Cardiac septum (tissue), 1 donor: ENCODE results near the gene WWC2. TPM values are rescaled to one million over a fixed set of nuclear protein-coding genes. Genes with fewer than 3 reads are reported as not detected.
"Not testable (repeated sequence)": the region's sequence is repeated elsewhere in the genome, so short reads cannot be mapped to it uniquely, and the experiment has no call there.

Experiments
- DNase-seq: peaks from one replicate; pipeline ENCODE4 v3.0.0-alpha.2; 2020; ENCODE audit warnings: low spot score
- intact Hi-C: fragments of 100-400 bp; cut with DNase I; formaldehyde crosslinking; loops from one replicate; pipeline ENCODE4 v1.14.0; 2022
- total RNA-seq: library from RNA; stranded (reverse); fragmentation: NEBNext Ultra II Directional; extraction: Animal tissue kit (Norgen Biotek cat#: 25700); gene quantifications from one replicate; pipeline ENCODE4 v1.2.1, GENCODE V29; 2021
- donor health status: DM: no; HTN: no; CAD: no.

The WWC2 gene
- total RNA-seq, 1 donor from 2014 or later = 38.3 TPM

DNA sequence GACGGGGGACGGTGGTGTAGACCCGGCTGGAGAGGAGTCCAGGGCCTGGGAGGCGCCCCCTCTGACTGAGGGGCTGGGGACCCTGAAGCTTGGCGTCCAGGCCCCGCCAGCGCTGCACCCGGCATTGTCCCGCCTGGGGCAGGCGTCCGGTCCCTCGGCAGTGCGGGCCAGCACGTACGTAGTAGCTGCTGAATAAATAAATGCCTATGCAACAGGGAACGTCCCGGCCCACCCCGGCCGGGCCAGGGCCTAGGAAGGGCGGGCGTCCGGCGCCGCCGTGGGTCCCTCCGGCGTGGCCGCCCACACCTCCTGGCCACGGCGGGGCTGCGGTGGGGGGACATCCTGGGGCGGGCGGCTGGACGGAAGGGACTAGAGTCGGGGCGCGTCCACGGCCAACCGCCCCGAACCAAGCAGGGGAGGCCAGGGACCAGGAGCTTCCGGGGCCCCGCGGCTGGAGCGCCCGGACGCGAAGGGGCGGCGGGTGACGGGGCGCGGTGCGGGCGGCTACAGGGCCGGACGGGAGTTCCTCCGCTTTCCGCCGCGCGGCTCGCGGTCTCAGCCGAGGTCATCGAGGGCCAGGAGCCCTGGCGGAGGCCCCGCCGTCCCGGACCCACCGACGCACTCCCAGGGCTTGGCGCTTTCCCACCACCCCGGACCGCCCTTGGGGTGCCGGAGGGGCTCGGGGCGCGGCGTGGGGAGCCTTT lies 886 bp upstream of the WWC2 start:
- DNase-seq = peak; percentile 76
- intact Hi-C loops = loop anchor here (5.0 to 10.0 kb wide), 3 partner anchors 44 to 407 kb away; partner anchors contain the start of gene ING2

DNA sequence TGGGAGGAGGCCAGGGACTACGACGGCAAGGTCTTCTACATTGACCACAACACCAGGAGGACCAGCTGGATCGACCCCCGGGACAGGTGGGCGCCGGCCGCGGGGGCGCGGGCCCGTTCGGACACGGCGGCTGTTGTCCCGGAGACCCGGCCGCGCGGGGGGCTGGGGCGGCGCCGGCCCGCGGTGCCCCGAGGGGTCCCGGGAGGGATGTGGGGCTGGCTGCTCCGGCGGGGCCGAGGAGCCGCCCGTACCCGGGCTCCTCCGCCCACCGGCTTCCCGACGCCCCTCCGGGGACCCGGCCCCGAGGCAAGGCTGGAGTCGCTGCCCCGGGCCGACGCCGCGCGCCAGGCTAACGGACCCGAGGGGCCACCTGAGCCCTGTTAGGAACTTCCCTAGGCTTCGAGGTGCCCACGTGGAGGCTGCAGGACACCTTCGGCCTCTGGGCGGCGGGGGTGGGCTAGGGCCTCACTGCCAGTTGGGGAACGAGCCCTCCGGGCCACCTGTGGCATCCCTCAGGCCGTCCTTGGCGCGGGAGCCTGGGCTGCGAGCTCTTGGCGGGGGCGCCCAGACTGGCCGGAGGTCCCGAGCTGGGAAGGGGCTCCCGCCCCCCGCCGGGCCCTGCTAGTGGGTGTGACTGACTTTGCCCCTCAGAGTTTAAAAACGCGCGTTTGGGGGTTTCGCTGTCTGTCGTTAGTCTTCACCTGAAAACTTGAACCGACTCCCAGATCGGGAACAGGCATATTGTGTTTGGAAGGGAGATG lies 660 bp downstream of the WWC2 start:
- intact Hi-C loops = loop anchor here (5.0 to 10.0 kb wide), 3 partner anchors 43 to 405 kb away; partner anchors contain the start of gene ING2
- no peak for DNase-seq

- no peak for DNase-seq
- intact Hi-C loops = no loop called here
These were observed 1.2 kb downstream of the WWC2 start for GRCh38 chr4:183100298-183100599.

DNA sequence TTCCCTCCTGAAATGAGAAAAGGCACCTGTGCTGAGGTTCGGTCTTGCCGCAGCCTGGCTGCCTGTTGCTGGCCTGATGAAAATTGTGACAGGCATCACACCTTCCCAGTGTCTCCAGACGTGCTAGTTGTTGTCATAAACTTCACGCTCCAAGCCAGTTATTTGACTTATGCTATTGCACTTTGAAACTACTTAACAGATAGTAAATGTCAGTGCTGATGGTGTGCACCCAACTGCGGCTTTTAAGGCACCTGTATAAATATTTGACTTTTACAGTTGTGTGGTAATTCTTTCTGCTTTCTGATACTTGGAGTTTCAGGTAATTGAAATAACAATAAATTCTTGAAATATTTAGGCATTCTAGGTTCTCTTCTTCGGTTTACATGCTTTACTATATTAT lies 1.8 kb downstream of the WWC2 start:
- intact Hi-C loops = no loop called here
- no peak for DNase-seq

DNA sequence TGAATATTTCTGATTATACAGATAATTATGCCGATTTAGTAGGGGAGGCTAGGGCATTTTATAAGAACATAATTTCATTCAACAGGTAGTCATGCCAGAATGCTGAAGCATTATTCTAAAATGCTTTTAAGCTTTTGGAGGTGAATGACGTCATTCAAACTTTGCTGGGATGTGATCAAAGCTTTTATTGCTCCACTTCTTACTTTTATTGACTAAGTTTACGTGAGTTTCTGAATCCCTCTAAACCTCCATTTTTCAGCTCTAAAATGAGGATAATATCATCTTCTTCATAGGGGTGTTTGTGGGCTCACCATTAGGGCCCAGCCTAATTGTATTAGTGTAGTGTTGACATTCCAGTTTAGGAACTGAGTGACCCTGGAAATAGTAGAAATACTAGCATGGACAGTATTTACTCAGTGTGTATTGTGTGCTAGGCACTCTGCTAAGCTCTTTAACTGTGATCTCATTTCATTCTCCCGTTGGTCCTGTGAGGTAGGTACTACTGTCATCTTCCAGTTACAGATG lies 3.0 kb downstream of the WWC2 start:
- intact Hi-C loops = no loop called here
- no peak for DNase-seq

GRCh38 chr4:183105092-183105491 lies 6.0 kb downstream of the WWC2 start:
- intact Hi-C loops = no loop called here
- no peak for DNase-seq

- DNase-seq = no peak
- intact Hi-C loops = no loop called here
These were observed 7.8 kb downstream of the WWC2 start for GRCh38 chr4:183106839-183107238.

DNA sequence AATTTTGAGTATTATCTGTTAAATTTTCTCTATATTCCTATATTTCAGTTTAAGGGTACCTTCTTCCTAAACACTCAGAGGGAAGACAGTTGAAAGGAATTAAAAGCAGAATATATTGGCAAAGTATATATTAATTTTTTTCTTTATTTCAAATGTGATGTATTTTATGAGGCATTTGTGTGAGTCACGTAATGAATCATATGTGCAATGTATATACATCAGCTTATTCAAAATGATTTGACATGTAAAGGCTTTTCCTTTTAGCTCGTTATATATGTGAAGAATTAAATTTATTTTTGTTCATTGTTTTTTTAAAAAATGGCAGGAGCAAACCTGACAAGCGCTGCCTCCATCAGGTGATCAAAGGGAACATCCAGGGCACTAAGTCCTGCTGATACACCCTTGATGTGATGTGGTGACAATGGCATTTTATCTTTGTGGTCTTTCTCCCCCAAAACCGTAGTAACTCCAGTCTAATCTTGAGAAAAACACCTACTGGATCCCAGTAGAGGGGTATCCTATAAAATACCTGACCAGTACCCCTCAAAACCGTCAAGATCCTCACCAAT lies 8.9 kb downstream of the WWC2 start:
- no peak for DNase-seq
- intact Hi-C loops = no loop called here

GRCh38 chr4:183110244-183110643 lies 11.2 kb downstream of the WWC2 start:
- no peak for DNase-seq
- intact Hi-C loops = no loop called here

GRCh38 chr4:183111452-183111885 lies 12.4 kb downstream of the WWC2 start:
- DNase-seq = no peak
- intact Hi-C loops = no loop called here

DNA sequence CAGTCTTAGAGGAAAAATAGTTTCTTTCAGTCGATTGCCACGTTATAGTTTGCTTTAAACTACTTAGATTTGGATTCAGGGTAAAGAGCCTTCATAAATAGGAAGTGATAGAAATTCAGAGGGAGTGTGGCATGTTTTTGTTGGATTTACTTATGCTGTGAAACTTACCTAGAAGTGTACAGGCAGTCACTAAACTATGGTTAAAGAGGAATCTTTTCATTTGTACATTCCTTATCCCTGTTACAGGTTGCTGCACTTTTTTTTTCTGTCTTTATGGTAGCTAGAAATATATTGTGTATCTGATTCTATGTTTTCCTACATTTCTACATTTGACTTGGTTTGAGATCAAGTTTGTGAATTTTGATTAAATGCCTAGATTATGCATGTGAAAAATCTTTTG lies 19.1 kb downstream of the WWC2 start:
- intact Hi-C loops = no loop called here
- DNase-seq = no peak

GRCh38 chr4:183118585-183118984 lies 19.5 kb downstream of the WWC2 start:
- no peak for DNase-seq
- intact Hi-C loops = no loop called here

DNA sequence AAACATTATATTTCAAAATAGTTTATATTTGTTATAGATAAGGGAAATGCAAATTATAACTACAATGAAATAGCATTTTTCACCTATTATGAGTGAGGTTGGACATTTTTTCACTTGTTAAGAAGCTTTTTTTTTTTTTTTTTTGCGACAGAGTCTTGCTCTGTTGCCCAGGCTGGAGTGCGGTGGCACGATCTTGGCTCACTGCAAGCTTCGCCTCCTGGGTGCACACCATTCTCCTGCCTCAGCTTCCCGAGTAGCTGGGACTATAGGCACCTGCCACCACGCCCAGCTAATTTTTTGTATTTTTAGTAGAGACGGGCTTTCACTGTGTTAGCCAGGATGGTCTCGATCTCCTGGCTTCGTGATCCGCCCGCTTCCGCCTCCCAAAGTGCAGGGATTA lies 22.6 kb downstream of the WWC2 start:
- DNase-seq, intact Hi-C loops: not testable (repeated sequence)

DNA sequence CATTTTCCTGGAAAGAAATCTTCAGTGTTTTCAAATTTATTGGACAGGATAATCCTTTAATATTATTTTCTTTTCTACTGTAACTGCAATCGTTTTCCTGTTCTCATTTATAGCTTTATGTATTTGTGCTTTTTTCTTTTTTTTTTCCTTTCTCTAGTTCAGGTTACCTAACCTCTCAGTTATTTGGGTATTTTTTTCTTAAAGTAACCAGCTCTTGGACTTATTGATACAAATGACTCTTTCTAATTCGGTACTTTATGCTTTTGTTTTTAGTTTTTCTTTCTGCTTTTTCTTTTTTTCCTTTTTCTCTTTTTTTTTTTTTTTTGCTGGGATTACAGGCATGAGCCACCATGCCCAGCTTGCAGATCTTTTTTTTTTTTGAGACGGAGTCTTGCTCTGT lies 25.2 kb downstream of the WWC2 start:
- intact Hi-C loops = no loop called here
- no peak for DNase-seq

- DNase-seq = no peak
- intact Hi-C loops = no loop called here
These were observed 25.8 kb downstream of the WWC2 start for GRCh38 chr4:183124865-183125264.

DNA sequence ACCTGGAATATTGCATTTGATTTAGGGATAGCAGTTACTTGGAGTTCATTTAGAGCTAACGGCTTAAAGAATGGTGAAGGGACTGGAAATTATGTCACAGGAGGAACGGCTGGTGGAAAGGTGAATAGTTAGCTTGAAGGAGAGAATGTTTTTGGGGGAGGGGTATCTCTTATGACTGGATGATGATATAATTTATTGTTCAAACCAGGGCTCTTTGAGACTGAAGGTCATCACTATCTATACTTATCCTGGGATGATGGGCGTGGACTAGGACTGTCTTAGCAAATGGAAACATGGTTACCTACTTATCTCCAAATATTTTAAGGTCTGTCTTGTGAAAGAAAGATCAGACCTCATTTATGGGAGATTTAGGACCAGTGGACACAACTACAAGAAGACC lies 30.1 kb downstream of the WWC2 start:
- intact Hi-C loops = no loop called here
- no peak for DNase-seq

GRCh38 chr4:183129675-183130074 lies 30.6 kb downstream of the WWC2 start:
- intact Hi-C loops = no loop called here
- no peak for DNase-seq

GRCh38 chr4:183130328-183131155 lies 31.5 kb downstream of the WWC2 start:
- no peak for DNase-seq
- intact Hi-C loops = no loop called here

DNA sequence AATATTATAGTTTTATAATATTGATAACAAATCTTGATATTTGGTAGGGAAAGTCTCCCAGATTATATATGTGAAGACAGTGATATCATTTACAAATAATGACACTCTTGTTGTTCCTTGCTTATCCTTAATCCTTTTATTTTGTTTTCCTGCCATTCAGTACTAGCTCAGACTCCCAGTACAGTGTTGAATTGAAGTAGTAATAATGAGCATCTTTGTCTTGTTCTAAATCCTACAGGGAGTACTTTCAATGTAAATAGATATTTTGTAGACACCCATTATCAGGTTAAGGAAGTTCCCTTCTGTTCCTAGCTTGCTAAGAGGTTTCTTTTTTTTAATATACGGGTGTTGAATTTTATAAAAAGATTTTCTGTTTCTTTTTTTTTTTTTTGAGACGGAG lies 33.0 kb downstream of the WWC2 start:
- intact Hi-C loops = no loop called here
- DNase-seq = no peak

DNA sequence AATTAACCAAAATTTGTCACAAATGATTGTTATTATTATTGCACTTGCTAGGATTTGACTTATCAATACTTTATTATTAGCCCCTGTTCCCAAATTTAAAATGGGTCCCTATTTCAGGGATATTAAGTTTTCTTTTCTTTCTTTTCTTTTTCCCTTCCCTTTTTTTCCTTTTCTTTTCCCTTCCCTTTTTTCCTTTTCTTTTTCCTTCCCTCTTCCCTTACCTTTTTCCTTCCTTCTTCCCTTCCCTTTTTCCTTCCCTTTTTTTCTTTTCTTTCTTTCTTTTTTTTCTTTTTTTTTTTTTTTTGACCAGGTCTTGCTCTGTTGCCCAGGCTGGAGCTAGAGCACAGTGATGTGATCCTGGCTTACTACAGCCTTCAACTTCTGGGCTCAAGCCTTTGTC lies 33.8 kb downstream of the WWC2 start:
- intact Hi-C loops = no loop called here

More for the DNA sequence above, 33.8 kb downstream of the WWC2 start:
- no peak for DNase-seq
